Measurements from ENCODE around the gene CCL27. TPM values are rescaled to one million over a fixed set of nuclear protein-coding genes. Genes with fewer than 3 reads are reported as not detected.

CCL27 gene
- total RNA-seq, 1 experiment from 2014 or later: not detected

GRCh38 chr9:34633851-34634550 lies 28.5 kb downstream of the CCL27 start:
- DNase-seq (ENCODE audit: low spot score): peak; percentile 88
- in situ Hi-C loops (cut with HindIII; ENCODE audit: low sequenced_read_pairs): no loop called here

GRCh38 chr9:34633166-34633565 lies 29.3 kb downstream of the CCL27 start:
- DNase-seq (ENCODE audit: low spot score): no peak
- in situ Hi-C loops (cut with HindIII; ENCODE audit: low sequenced_read_pairs): no loop called here

- in situ Hi-C loops (cut with HindIII; ENCODE audit: low sequenced_read_pairs): no loop called here
- DNase-seq (ENCODE audit: low spot score): no peak
Measured at GRCh38 chr9:34630402-34631154, 31.9 kb downstream of the CCL27 start.

GRCh38 chr9:34629491-34629808 lies 33.0 kb downstream of the CCL27 start:
- in situ Hi-C loops (cut with HindIII; ENCODE audit: low sequenced_read_pairs): no loop called here
- no peak for DNase-seq (ENCODE audit: low spot score)

GRCh38 chr9:34628656-34629490 lies 33.6 kb downstream of the CCL27 start, which contains the start of gene ARID3C:
Gene ARID3C (minus strand): TSS chr9:34629066. CDS start chr9:34628014, 1,052 bp downstream.
- peak; percentile 27 for DNase-seq (ENCODE audit: low spot score)
- in situ Hi-C loops (cut with HindIII; ENCODE audit: low sequenced_read_pairs): no loop called here

- in situ Hi-C loops (cut with HindIII; ENCODE audit: low sequenced_read_pairs): no loop called here
- no peak for DNase-seq (ENCODE audit: low spot score)
Measured at GRCh38 chr9:34627716-34628655, 34.5 kb downstream of the CCL27 start.

- in situ Hi-C loops (cut with HindIII; ENCODE audit: low sequenced_read_pairs): no loop called here
- no peak for DNase-seq (ENCODE audit: low spot score)
Measured at GRCh38 chr9:34625186-34625486, 37.3 kb downstream of the CCL27 start.

- in situ Hi-C loops (cut with HindIII; ENCODE audit: low sequenced_read_pairs): no loop called here
- DNase-seq (ENCODE audit: low spot score): no peak
Measured at GRCh38 chr9:34624475-34625185, 37.8 kb downstream of the CCL27 start.

- in situ Hi-C loops (cut with HindIII; ENCODE audit: low sequenced_read_pairs): no loop called here
- no peak for DNase-seq (ENCODE audit: low spot score)
Measured at GRCh38 chr9:34623374-34624235, 38.9 kb downstream of the CCL27 start.

GRCh38 chr9:34620061-34620994 lies 42.1 kb downstream of the CCL27 start, which contains the start of gene DCTN3:
Gene DCTN3 (minus strand): TSS chr9:34620495. CDS start chr9:34620464, 31 bp downstream.
- in situ Hi-C loops (cut with HindIII; ENCODE audit: low sequenced_read_pairs): no loop called here
- peak; percentile 99 for DNase-seq (ENCODE audit: low spot score)

- DNase-seq (ENCODE audit: low spot score): no peak
- in situ Hi-C loops (cut with HindIII; ENCODE audit: low sequenced_read_pairs): no loop called here
Measured at GRCh38 chr9:34615132-34615531, 47.3 kb downstream of the CCL27 start.

GRCh38 chr9:34612788-34613390 lies 49.6 kb downstream of the CCL27 start:
- in situ Hi-C loops (cut with HindIII; ENCODE audit: low sequenced_read_pairs): no loop called here
- DNase-seq (ENCODE audit: low spot score): peak; percentile 89
